ENCODE results near the gene MAT2B. TPM values are rescaled to one million over a fixed set of nuclear protein-coding genes. Genes with fewer than 3 reads are reported as not detected.

MAT2B gene
- total RNA-seq, 6 donors from 2014 or later = 23.3 to 85.3 (median 50.4) TPM

DNA sequence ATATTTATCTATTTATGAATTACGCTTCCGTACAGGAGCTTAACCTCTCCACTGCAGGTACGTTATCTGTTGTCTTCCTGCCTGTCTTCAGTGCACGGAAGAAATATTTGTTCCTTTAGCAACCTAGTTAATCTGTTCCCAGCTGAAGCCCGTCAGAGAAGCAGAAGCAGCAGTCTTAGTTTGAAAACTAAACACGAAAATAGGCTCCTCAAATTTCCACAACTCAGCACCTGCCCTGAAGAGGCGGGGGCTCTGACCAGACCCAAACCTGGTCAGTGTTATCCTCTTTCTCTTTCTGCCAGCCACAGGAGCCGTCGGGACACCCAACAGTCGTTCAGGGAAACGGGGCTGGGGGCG is 46.0 kb upstream of the MAT2B start:
- 0 to 2% methylated on average over 9 to 12 of the region's 12 CpGs for WGBS, 2 donors
- Histone ChIP-seq H3K27ac (peak overlapping the region; percentile 96 to 97 (median 96)), H3K36me3 (peaks cover 0 to 15% (median 3%) of the 10 kb centered on the region in 4 donors), H3K4me1 (peaks cover 20 to 32% (median 21%) of the 10 kb centered on the region in 4 donors), H3K9me3 (no peaks in the 10 kb centered on the region), H3K27me3 (no peaks in the 10 kb centered on the region), H3K4me3 (peak overlapping the region; percentile 51 to 91 (median 79))
- TF ChIP-seq POLR2AphosphoS5 (IDR thresholded peaks at IDR 0.05) = no peak
- TF ChIP-seq, protein P1, sequence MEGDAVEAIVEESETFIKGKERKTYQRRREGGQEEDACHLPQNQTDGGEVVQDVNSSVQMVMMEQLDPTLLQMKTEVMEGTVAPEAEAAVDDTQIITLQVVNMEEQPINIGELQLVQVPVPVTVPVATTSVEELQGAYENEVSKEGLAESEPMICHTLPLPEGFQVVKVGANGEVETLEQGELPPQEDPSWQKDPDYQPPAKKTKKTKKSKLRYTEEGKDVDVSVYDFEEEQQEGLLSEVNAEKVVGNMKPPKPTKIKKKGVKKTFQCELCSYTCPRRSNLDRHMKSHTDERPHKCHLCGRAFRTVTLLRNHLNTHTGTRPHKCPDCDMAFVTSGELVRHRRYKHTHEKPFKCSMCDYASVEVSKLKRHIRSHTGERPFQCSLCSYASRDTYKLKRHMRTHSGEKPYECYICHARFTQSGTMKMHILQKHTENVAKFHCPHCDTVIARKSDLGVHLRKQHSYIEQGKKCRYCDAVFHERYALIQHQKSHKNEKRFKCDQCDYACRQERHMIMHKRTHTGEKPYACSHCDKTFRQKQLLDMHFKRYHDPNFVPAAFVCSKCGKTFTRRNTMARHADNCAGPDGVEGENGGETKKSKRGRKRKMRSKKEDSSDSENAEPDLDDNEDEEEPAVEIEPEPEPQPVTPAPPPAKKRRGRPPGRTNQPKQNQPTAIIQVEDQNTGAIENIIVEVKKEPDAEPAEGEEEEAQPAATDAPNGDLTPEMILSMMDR (IDR thresholded peaks at IDR 0.05) = no peak
- TF ChIP-seq EP300 (IDR thresholded peaks at IDR 0.05) = no peak
- no peak for TF ChIP-seq POLR2A (IDR thresholded peaks at IDR 0.05)
- DNase-seq (no peak), ATAC-seq (ENCODE audit: low FRiP score in 2 of 2) (peak in 1 of 2 donors; percentile 1)

GRCh38 chr5:163459819-163460561 is 45.4 kb upstream of the MAT2B start, which contains the start of gene NUDCD2:
Gene NUDCD2 (minus strand): TSS chr5:163460102. CDS start chr5:163460050, 52 bp downstream.
- H3K27ac ChIP-seq = peak within 1 kb of the TSS; percentile 96 to 97 (median 96)
- H3K36me3 ChIP-seq = peaks cover 0 to 10% (median 2%) of the 10 kb centered on the region in 4 donors
- no peaks in the 10 kb centered on the region for H3K27me3 ChIP-seq
- H3K9me3 ChIP-seq = no peaks in the 10 kb centered on the region
- peak; percentile 96 to 99 for ATAC-seq (ENCODE audit: low FRiP score in 2 of 2)
- WGBS, 2 donors = 0% methylated on average over 34 to 36 of the region's 59 CpGs
- peak; percentile 95 to 98 for DNase-seq
- TF ChIP-seq, protein P1 (IDR thresholded peaks at IDR 0.05) = peak in 3 of 6 experiments; percentile 20 to 48 (median 30)
- TF ChIP-seq POLR2A (IDR thresholded peaks at IDR 0.05) (peak in 3 of 4 donors; percentile 62 to 92 (median 92)), POLR2AphosphoS5 (IDR thresholded peaks at IDR 0.05) (peak; percentile 87 to 95), EP300 (IDR thresholded peaks at IDR 0.05) (no peak)
- peaks cover 20 to 32% (median 21%) of the 10 kb centered on the region in 4 donors for H3K4me1 ChIP-seq
- peak within 1 kb of the TSS; percentile 51 to 91 (median 79) for H3K4me3 ChIP-seq

DNA sequence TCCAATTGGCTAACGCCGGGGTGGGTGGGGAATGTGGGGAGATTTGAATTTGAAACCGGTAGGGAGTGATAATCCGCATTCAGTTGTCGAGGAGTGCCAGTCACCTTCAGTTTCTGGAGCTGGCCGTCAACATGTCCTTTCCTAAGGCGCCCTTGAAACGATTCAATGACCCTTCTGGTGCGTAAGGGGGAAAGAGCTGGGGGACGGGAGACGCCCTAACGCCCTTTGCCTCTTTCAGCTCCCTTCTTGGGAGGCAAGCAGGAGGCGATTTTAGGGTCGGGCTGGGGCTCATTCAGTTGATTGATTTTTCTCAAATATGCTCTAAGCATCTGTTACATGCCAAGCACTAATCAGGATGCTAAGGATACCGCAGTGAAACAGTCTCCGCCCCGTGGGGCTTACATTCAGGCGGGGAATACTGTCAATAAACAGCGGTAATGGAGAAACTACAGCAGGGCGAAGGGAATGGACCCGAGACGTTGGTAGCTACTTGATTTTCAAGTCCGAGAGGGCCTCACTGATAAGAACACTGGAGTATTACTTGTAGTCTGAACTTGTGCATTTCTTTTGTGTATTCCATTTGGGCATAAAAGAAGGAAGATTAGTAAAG is 44.8 kb upstream of the MAT2B start, which contains the start of gene HMMR:
Gene HMMR (plus strand): TSS at position 71 of the 610 bp plus-strand sequence. CDS start 61 bp downstream, at position 132.
- H3K27me3 ChIP-seq = no peaks in the 10 kb centered on the region
- H3K27ac ChIP-seq = peak within 1 kb of the TSS; percentile 96 to 97 (median 96)
- DNase-seq (no peak), ATAC-seq (ENCODE audit: low FRiP score in 2 of 2) (no peak)
- H3K4me1 ChIP-seq = peaks cover 20 to 32% (median 21%) of the 10 kb centered on the region in 4 donors
- TF ChIP-seq POLR2AphosphoS5 (IDR thresholded peaks at IDR 0.05) (no peak), EP300 (IDR thresholded peaks at IDR 0.05) (no peak), POLR2A (IDR thresholded peaks at IDR 0.05) (no peak)
- TF ChIP-seq, protein P1 (IDR thresholded peaks at IDR 0.05) = no peak
- no peaks in the 10 kb centered on the region for H3K9me3 ChIP-seq
- H3K4me3 ChIP-seq = peak within 1 kb of the TSS; percentile 51 to 91 (median 79)
- peaks cover 0 to 3% (median 0%) of the 10 kb centered on the region in 4 donors for H3K36me3 ChIP-seq
- 0 to 1% methylated on average over 18 to 23 of the region's 23 CpGs for WGBS, 2 donors

DNA sequence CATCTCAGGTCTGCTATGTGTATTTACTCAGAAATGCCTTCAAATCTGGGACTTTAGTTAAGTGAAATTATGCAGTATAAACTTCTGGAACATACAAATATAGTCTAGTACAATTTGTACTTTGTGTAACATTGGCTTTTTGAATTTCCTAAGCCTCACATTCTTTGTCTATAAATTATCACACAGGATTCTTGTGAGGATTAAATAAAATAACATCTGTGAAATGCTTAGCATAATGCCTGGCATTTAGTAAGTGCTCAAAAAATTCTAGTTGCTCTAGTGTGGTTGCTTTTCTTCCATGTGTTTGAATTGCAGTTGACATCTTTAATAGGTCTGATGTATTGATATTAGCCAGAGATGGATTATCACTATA is 42.4 kb upstream of the MAT2B start:
- no peak for ATAC-seq (ENCODE audit: low FRiP score in 2 of 2)
- no peak for DNase-seq
- Histone ChIP-seq H3K4me1 (peaks cover 15 to 25% (median 20%) of the 10 kb centered on the region in 4 donors), H3K27ac (no peak overlapping the region), H3K27me3 (no peaks in the 10 kb centered on the region), H3K36me3 (no peaks in the 10 kb centered on the region), H3K9me3 (no peaks in the 10 kb centered on the region), H3K4me3 (no peak overlapping the region)
- no peak for TF ChIP-seq EP300 (IDR thresholded peaks at IDR 0.05)
- TF ChIP-seq, protein P1 (IDR thresholded peaks at IDR 0.05) = no peak
- no peak for TF ChIP-seq POLR2AphosphoS5 (IDR thresholded peaks at IDR 0.05)
- TF ChIP-seq POLR2A (IDR thresholded peaks at IDR 0.05) = no peak
